Activated naive CD4-positive, alpha-beta T cell treated with Interleukin-2 at 50 U/mL for 16 hours (primary cell): Measurements from ENCODE around the gene HINT3.
"Not testable (repeated sequence)": the region's sequence is repeated elsewhere in the genome, so short reads cannot be mapped to it uniquely, and the experiment has no call there.

Source experiments
- DNase-seq: peaks from one replicate; pipeline ENCODE4 v3.0.0-alpha.2; 2020

The HINT3 gene

DNA sequence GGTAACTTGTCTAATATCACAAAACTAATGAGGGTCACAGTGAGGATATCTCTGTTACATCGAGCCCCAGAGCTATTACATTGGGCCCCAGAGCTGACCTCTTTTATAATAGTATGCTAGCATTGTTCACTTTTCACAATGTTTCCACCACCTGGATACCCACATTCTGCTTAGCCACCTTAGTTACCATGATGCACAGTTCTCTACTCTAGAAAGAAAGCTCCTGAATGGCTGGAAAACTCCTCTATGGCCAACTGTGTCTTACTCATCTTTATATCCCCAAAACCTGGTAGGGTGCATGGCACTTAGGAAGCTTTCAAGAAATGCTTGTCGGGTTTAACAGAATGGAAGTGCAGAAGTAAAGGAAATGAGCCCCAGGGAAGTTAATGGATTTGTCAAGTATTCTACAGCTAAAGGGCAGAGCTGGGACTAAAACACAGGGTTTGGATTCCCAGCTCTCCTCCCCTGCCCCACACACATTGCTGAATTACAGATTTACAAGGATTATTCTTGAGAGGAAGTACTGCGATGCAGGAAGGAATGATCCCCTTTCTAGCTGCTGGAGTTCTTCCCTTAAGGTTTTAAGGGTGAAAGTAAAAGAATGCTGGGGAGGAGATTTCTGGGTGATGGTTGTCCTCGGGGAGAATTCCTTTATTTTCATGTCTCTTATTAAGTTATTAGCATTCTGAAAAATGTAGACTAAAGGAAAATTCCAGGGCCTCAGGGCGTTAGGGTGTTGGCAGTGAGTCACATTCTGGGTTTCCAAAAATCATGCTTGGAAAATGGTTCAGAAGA is 16.1 kb upstream of the HINT3 start:
- DNase-seq: no peak

- no peak for DNase-seq
These were observed 13.7 kb upstream of the HINT3 start for GRCh38 chr6:125942672-125943527.

GRCh38 chr6:125943528-125944433 is 12.8 kb upstream of the HINT3 start:
- DNase-seq: no peak

GRCh38 chr6:125944434-125944816 is 12.1 kb upstream of the HINT3 start:
- no peak for DNase-seq

DNA sequence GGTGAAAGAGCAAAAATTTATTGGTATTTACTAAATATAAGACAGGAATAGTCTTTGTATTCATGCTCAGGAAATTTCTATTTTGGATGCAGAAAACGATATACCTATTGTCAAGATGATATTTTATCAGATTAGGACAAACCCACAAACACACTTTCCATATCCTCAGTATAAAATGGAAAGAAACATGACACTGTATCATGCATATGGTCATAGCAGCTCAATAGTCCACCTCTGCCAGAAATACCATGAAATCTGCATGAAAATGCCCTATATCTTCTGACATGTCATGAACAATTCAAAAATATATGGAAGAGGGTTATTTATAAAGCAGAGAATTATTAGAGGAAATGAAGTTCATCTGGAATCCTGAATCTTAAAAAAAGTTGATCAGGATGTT is 11.7 kb upstream of the HINT3 start:
- no peak for DNase-seq

- no peak for DNase-seq
These were observed 11.0 kb upstream of the HINT3 start for GRCh38 chr6:125945378-125946141.

- no peak for DNase-seq
These were observed 9.0 kb upstream of the HINT3 start for GRCh38 chr6:125947615-125948014.

- no peak for DNase-seq
These were observed 8.1 kb upstream of the HINT3 start for GRCh38 chr6:125948455-125948854.

DNA sequence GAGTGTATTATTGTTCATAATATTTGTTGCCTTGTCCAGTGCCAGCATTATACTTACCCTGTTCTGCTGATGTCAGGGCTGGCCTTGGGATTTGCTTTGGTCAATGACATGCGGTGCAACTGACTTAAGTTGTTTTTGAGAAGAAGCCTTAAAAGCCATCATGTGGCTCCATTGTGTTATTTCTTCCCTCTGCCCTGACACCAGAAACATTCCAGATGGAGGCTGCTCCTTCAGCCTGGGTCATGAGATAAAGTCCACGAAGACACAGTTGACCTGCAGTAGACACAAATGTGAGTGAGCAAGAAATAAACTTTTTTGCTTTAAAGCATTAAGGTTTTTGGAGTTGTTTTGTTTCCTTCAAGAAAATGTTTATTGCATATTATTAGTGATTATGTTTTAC is 7.5 kb upstream of the HINT3 start:
- no peak for DNase-seq

- DNase-seq: peak; percentile 20
These were observed 6.3 kb upstream of the HINT3 start for GRCh38 chr6:125950293-125950692.

- DNase-seq: not testable (repeated sequence)
These were observed 5.9 kb upstream of the HINT3 start for GRCh38 chr6:125950716-125951115.

DNA sequence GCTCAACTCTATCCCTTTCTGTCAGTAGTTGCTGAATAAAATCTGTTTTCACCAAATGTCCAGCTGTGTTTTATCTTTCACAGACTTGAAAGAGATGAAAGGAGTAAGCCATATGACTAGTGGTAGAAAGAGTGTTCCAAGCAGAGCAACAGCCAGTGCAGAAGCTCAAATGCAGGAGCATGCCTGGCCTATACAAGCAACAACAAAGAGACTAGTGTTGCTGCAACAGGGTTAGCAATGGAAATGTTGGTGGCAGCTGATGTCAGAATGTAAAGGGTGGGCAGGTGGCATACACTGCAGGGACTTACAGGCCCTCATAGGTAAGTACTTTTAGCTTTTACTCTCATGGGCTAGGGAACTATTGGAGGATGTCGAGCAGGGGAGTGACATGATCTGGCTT is 5.2 kb upstream of the HINT3 start:
- DNase-seq: no peak

- peak; percentile 10 for DNase-seq
These were observed 3.6 kb upstream of the HINT3 start for GRCh38 chr6:125952764-125953501.

DNA sequence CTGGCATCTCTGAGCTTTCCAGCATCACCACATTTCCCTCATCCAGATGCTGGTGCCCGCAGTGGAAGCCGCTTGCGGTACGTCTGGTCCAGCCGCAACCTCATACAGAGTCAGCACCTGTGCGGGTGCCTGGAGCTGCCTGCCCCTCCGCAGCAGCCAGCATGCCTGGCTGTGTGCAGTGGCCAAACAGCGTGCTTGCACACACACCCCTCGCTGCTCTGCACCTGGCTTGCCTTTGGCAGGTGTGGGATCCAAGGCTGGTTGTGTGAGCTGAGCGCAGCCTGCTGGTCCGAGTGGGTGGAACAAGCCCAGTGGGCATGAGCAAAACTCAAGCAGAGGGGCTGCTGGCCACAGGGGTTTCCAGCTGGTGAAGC is 3.1 kb upstream of the HINT3 start:
- DNase-seq: no peak

- DNase-seq: no peak
These were observed 1.7 kb upstream of the HINT3 start for GRCh38 chr6:125954735-125955339.

DNA sequence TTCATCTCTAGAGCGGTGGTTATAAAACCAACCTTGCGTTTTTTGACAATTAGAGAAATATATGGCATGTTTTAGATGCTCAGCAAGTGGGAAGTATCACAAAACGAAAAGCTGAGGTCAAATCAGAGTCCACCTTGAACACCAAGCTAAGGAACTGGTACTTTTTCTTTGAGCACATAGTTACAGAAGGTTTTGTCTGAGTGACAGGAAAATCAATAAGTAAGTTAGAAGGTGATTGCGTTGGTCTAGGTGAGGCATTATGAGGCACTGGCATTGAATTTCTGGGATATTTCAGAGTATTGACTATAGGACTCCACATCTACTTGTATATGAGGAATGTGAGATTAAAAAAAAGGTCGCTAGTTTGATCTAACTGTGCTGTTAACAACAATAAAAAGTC is 597 bp upstream of the HINT3 start:
- no peak for DNase-seq

GRCh38 chr6:125957391-125957693 is 772 bp downstream of the HINT3 start:
- DNase-seq: no peak

DNA sequence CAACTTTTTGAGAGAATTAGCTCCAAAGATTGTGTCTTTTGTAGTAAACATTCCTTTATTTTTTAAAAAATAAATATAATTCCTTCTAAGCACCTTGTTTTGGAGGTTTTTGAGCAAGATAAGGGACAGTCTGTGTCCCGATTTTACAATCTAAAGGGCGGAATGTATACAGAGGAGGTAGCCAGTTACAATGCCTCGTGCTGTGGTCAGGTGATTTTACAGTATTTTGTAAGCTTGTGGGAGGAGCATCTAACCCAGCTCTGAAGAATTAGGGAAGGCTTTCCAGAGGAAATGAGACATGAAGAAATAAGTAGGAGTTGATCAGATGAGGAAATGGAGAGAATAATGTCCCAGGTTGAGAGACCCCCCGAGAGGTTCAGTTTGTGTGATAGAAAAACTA is 1.3 kb downstream of the HINT3 start:
- DNase-seq: no peak

- no peak for DNase-seq
These were observed 2.5 kb downstream of the HINT3 start for GRCh38 chr6:125959041-125959440.

DNA sequence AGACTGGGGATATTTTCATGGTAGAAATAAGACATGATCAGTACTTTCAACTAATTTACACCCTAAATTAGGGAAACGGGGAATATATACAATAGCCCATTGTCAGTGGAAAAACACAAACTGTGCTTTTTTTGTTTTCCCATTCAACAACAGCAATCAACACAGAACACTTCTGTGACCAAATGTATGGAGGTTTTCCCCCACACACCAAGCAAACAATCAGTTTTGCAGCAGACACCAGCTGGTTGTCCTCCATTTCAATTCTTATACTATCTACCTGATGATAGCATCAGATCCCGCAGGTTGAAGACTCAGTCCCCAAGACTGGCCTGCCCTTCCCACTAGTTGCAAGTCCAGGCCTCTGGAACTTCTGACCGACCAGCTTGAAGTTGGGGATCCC is 4.5 kb downstream of the HINT3 start:
- no peak for DNase-seq

DNA sequence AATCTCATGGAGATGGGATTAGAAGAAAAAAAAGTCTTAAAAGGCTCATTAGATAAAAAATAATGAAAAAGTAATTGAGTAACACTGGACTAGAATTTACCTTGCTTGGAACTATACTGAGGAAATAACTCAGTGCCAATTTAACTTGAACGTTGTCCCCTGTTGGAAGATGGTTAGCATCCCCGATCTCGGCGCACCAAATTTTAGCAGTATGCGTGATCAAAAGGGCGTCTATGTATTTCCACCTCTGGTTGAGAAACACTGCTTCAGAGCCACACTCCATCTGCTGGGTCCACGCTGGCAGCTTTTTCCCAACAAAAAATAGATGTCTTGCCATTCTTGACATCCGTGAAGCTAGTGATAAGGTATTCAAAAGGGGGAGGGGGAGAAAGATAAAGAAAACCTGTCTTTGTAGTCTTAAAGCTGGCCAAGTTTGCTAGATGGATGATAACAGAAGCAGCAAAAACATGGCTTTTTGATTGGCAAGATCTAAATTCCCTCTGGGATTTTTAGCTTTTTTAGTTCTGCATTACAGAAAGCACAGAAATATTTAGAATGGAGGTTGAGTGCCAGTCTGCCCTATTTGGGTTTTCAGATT is 6.4 kb downstream of the HINT3 start:
- DNase-seq: no peak
